Neuronal stem cell (in vitro differentiated cells): ENCODE measurements around the gene CTNNBIP1.

Experiments
- DNase-seq: peaks from one replicate; pipeline ENCODE4 v3.0.0-alpha.2; 2013; ENCODE audit warnings: low spot score
- H2AFZ ChIP-seq: one replicate; pipeline ENCODE4 v1.6.1; 2013; ENCODE audit warnings: mild to moderate bottlenecking, low read length, inconsistent platforms
- H2AK5ac ChIP-seq: 2 replicates; pipeline ENCODE4 v1.6.1; 2013; ENCODE audit warnings: low read depth, mild to moderate bottlenecking, inconsistent platforms, low read length, moderate library complexity, mixed read lengths
- H2BK120ac ChIP-seq: 2 replicates; pipeline ENCODE4 v1.6.1; 2013; ENCODE audit warnings: low read depth, mild to moderate bottlenecking, inconsistent platforms, low read length, moderate library complexity, mixed read lengths
- H2BK12ac ChIP-seq: one replicate; pipeline ENCODE4 v1.6.1; 2013; ENCODE audit warnings: low read length, inconsistent platforms
- H2BK15ac ChIP-seq: 2 replicates; pipeline ENCODE4 v1.6.1; 2013; ENCODE audit warnings: mild to moderate bottlenecking, low read length, inconsistent platforms, mixed read lengths
- H2BK5ac ChIP-seq: one replicate; pipeline ENCODE4 v1.6.1; 2013; ENCODE audit warnings: inconsistent platforms, mild to moderate bottlenecking, low read length, moderate library complexity
- H3K14ac ChIP-seq: one replicate; pipeline ENCODE4 v1.6.1; 2013; ENCODE audit warnings: low read length, inconsistent platforms
- H3K18ac ChIP-seq: 2 replicates; pipeline ENCODE4 v1.6.1; 2013; ENCODE audit warnings: low read length, inconsistent platforms
- H3K23ac ChIP-seq: 2 replicates; pipeline ENCODE4 v1.6.1; 2013; ENCODE audit warnings: low read depth, mild to moderate bottlenecking, mixed read lengths, low read length, inconsistent platforms; ENCODE audit not compliant: poor library complexity
- H3K27ac ChIP-seq: replicated peaks from 3 replicates; pipeline ENCODE4 v1.5.1; 2013; ENCODE audit warnings: low read length, inconsistent platforms
- H3K27me3 ChIP-seq, 3 experiments: 2 replicates each; pipeline ENCODE4 v1.6.1; 2013; ENCODE audit warnings: low read length in 3 of 3, mild to moderate bottlenecking in 2 of 3, inconsistent platforms in 1 of 3, low read depth in 1 of 3, mixed read lengths in 1 of 3, moderate library complexity in 1 of 3; ENCODE audit not compliant: control insufficient read depth in 3 of 3, insufficient read depth in 3 of 3
- H3K36me3 ChIP-seq, 2 donors: replicated peaks in 1 of 2; 2 replicates each; pipeline ENCODE4 v1.6.1; 2013; ENCODE audit warnings: low read length in 2 of 2; ENCODE audit not compliant: control insufficient read depth in 2 of 2, insufficient read depth in 2 of 2
- H3K4ac ChIP-seq: 2 replicates; pipeline ENCODE4 v1.6.1; 2013; ENCODE audit warnings: inconsistent platforms, mild to moderate bottlenecking, low read length, moderate library complexity
- H3K4me1 ChIP-seq, 2 donors: 1 replicate in 1 of 2; 2 replicates in 1 of 2; pipeline ENCODE4 v1.6.1; 2013; ENCODE audit warnings: low read length in 2 of 2, low read depth in 1 of 2; ENCODE audit not compliant: control insufficient read depth in 2 of 2, insufficient read depth in 1 of 2
- H3K4me2 ChIP-seq: one replicate; pipeline ENCODE4 v1.6.1; 2013; ENCODE audit warnings: mild to moderate bottlenecking, low read length, inconsistent platforms; ENCODE audit not compliant: insufficient read depth, poor library complexity, severe bottlenecking
- H3K4me3 ChIP-seq, 2 donors: 2 replicates each; pipeline ENCODE4 v1.5.1; 2013; ENCODE audit warnings: low read length in 2 of 2, mild to moderate bottlenecking in 2 of 2, inconsistent platforms in 1 of 2, moderate library complexity in 1 of 2
- H3K79me1 ChIP-seq: one replicate; pipeline ENCODE4 v1.6.1; 2013; ENCODE audit warnings: low read depth, mild to moderate bottlenecking, inconsistent platforms, low read length, moderate library complexity
- H3K9ac ChIP-seq: one replicate; pipeline ENCODE4 v1.6.1; 2013; ENCODE audit warnings: mild to moderate bottlenecking, low read depth, low read length, inconsistent platforms; ENCODE audit not compliant: poor library complexity
- H3K9me3 ChIP-seq, 2 donors: replicated peaks in 1 of 2; 2 replicates each; pipeline versions ENCODE3 to v1.6.1; 2013; ENCODE audit warnings: low read length in 2 of 2, mild to moderate bottlenecking in 2 of 2, inconsistent platforms in 1 of 2, low read depth in 1 of 2, mixed read lengths in 1 of 2, moderate library complexity in 1 of 2; ENCODE audit not compliant: control insufficient read depth in 2 of 2, insufficient read depth in 1 of 2
- H4K8ac ChIP-seq: one replicate; pipeline ENCODE4 v1.6.1; 2013; ENCODE audit warnings: low read depth, mild to moderate bottlenecking, inconsistent platforms, low read length, moderate library complexity
- H4K91ac ChIP-seq: one replicate; pipeline ENCODE4 v1.6.1; 2013; ENCODE audit warnings: low read length, low read depth, mild to moderate bottlenecking, inconsistent platforms; ENCODE audit not compliant: poor library complexity
- WGBS, 2 donors: extraction: QIAGEN DNeasy Blood & Tissue Kit; methylation state at CpG; one replicate each; pipeline ENCODE4 v1.1.7; 2013; ENCODE audit warnings: missing lambda C conversion rate in 2 of 2, mixed read lengths in 1 of 2; ENCODE audit not compliant: insufficient read length in 2 of 2, insufficient replicate concordance in 1 of 2; ENCODE audit errors: extremely low coverage in 2 of 2; 5-methylcytosine and 5-hydroxymethylcytosine counted together

The CTNNBIP1 gene

DNA sequence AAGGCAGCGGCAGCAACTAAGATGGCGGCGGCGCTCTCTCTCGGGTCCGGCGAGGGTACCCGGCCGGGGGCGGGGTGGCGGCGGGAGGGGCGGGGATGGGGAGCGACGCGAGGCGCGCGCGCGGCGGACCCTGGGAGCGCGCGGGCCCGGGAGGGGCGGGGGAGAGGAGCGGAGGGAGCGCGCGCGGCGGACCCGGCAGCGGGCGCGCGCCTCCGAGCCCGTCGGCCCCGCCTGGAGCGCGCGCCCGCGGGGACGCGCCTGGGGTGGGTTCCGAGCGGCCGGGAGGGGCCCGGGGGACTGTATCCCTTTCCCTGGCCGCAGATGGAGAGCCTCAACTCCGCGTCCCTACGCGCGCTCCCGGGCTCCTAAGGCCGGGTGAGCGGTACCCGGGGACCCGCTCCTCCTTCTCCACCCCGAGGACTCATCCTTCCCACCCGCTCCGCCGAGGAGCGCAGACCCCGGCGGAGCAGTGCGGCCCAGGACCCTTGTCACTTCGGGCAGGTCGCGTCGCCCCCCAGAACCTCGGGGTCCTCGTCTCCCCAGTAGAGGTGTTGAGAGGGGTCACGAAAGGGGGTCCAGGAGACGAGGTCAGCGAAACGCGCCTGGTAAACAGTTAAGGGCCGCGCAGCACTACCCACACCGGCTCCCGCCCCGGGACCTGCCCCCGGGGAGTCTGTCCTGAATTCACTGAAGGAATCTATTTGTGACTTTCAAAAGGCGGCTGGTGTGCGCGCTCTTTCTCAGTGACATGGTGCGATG lies 85.9 kb downstream of the CTNNBIP1 start, which contains the start of gene CLSTN1:
CLSTN1 (minus strand) TSS at position 23 of the 759 bp plus-strand sequence. CDS start 232 bp downstream, outside the sequence.
- Histone ChIP-seq H2AK5ac (peak within 1 kb of the TSS; percentile 97), H3K4me1 (peaks cover 14 to 19% of the 10 kb centered on the region in 2 donors), H4K91ac (peak within 1 kb of the TSS; percentile 53), H3K18ac (peak within 1 kb of the TSS; percentile 97), H3K27ac (peak within 1 kb of the TSS; percentile 76), H2BK12ac (peak within 1 kb of the TSS; percentile 82), H2BK5ac (peak within 1 kb of the TSS; percentile 91), H3K4me3 (peak within 1 kb of the TSS; percentile 95), H2BK15ac (peak within 1 kb of the TSS; percentile 96), H3K14ac (peak within 1 kb of the TSS; percentile 92), H3K79me1 (peaks cover 4% of the 10 kb centered on the region), H3K9me3 (no peaks in the 10 kb centered on the region), H3K4ac (peak within 1 kb of the TSS; percentile 99), H3K9ac (peak within 1 kb of the TSS; percentile 85), H3K36me3 (peaks cover 3 to 14% of the 10 kb centered on the region in 2 donors), H2AFZ (peak within 1 kb of the TSS; percentile 99), H3K4me2 (peak within 1 kb of the TSS; percentile 95), H4K8ac (peak within 1 kb of the TSS; percentile 95), H3K23ac (peak within 1 kb of the TSS; percentile 95), H3K27me3 (peaks cover 0 to 20% (median 4%) of the 10 kb centered on the region in 3 experiments), H2BK120ac (peak within 1 kb of the TSS; percentile 89)
- DNase-seq, result peak; percentile 93
- WGBS, 2 donors, result no CpG with 5 or more reads among the region's 93 CpGs

DNA sequence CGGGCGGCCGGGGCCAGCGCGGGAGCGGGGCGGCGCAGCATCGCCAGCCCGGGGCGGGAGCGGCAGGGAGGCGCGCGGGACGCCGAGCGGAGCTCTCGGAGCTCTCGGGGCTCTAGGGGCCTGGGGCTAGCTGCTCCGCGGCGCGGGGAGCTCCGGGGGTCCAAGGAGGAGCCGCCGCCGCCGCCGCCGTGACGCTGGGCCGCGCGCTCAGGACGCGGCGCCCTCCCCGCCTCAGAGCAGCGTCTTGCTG lies 86.5 kb downstream of the CTNNBIP1 start:
- H3K14ac ChIP-seq, result peak overlapping the region; percentile 90
- peak overlapping the region; percentile 76 for H3K27ac ChIP-seq
- WGBS, 2 donors, result no CpG with 5 or more reads among the region's 40 CpGs

DNA sequence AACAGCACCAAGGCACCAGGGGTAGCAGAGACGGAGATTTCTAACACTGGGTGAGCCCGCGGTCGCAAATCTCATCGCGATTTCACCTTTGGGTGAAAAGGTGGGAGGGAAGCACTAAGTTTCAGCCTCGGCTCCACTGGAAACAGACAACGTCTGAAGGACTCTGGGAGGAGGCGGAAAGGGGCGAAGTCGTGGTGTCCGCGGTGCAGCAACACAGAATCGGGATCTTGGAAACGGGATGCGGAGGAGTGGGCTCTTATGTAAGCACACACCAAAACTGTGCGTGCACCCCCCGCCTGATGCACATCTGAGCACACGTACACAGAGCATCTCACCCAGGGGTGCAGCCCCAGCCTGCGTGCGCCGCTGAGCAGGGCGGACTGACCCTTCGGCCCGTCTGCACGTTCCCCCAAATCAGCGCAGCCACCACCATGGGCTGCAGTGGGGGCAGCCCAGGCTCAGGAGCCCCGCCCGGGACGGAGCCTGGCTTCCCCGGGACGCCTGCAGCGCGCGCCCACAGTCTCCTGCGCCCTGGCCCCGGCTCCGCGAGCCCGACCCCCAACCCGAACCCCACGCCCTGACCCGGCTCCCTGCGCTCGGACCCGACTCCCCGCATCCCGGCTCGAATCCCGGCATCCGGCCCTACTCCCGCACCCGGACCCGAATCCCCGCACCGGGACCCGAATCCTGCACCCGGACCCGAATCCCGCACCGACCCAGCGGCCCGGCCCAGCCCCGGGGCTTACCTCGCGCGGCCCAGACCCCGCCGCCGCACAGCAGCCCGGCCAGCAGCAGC lies 87.0 kb downstream of the CTNNBIP1 start:
- Histone ChIP-seq H3K14ac (peak overlapping the region; percentile 90), H3K27ac (peak overlapping the region; percentile 76), H3K27me3 (peaks cover 0 to 20% (median 4%) of the 10 kb centered on the region in 3 experiments), H2BK15ac (peak overlapping the region; percentile 42), H3K18ac (peak overlapping the region; percentile 96), H2AFZ (peak overlapping the region; percentile 87), H3K4me1 (peaks cover 14 to 19% of the 10 kb centered on the region in 2 donors), H3K4me2 (peak overlapping the region; percentile 83), H3K9ac (peak overlapping the region; percentile 85), H3K4ac (peak overlapping the region; percentile 72), H3K4me3 (peak overlapping the region; percentile 94 to 95), H2BK12ac (no peak overlapping the region), H3K23ac (peak overlapping the region; percentile 95), H3K9me3 (peaks cover 0 to 1% of the 10 kb centered on the region in 2 donors), H2AK5ac (peak overlapping the region; percentile 97), H4K8ac (no peak overlapping the region), H3K79me1 (peaks cover 4% of the 10 kb centered on the region), H2BK120ac (peak overlapping the region; percentile 47), H4K91ac (peak overlapping the region; percentile 53), H2BK5ac (peak overlapping the region; percentile 79), H3K36me3 (peaks cover 3 to 16% of the 10 kb centered on the region in 2 donors)
- WGBS, 2 donors, result no CpG with 5 or more reads among the region's 71 CpGs
- DNase-seq, result no peak

More for the DNA sequence above, 86.5 kb downstream of the CTNNBIP1 start:
- Histone ChIP-seq H3K4ac (peak overlapping the region; percentile 72), H2AK5ac (peak overlapping the region; percentile 97), H4K8ac (no peak overlapping the region), H3K9ac (peak overlapping the region; percentile 85), H2BK12ac (no peak overlapping the region), H3K79me1 (peaks cover 4% of the 10 kb centered on the region), H3K23ac (peak overlapping the region; percentile 95), H3K36me3 (peaks cover 3 to 15% of the 10 kb centered on the region in 2 donors), H3K4me2 (peak overlapping the region; percentile 83), H3K4me3 (peak overlapping the region; percentile 94 to 95), H2BK120ac (peak overlapping the region; percentile 47), H2BK5ac (peak overlapping the region; percentile 79), H3K9me3 (no peaks in the 10 kb centered on the region), H3K27me3 (peaks cover 0 to 20% (median 4%) of the 10 kb centered on the region in 3 experiments), H3K4me1 (peaks cover 14 to 19% of the 10 kb centered on the region in 2 donors), H2AFZ (peak overlapping the region; percentile 87), H4K91ac (no peak overlapping the region), H3K18ac (peak overlapping the region; percentile 96), H2BK15ac (peak overlapping the region; percentile 42)
- no peak for DNase-seq
